Measurements from ENCODE around the gene JMJD8.

- TF ChIP-seq CTCF (IDR thresholded peaks at IDR 0.05; ENCODE audit: low read length) (no peak), EZH2 (optimal IDR thresholded peaks at IDR 0.05; ENCODE audit: low read depth, low read length) (no peak)
Observed at GRCh38 chr16:726438-727290, 42.5 kb upstream of the JMJD8 start, which contains the start of the genes CCDC78 and HAGHL.

Data from MM.1S (cell line).